OCI-LY3 (cell line): ENCODE results near the gene IFT25.

ENCODE experiments used
- CTCF ChIP-seq: fragments of 200-600, 300-600 bp; sonication (generic); IDR thresholded peaks from 2 replicates; pipeline ENCODE4 v1.5.1; 2014; ENCODE audit warnings: antibody characterized with exemption, low read length, low read depth
- EZH2phosphoT487 ChIP-seq: fragments of 200-600 bp; shearing (Covaris generic); IDR thresholded peaks from 2 replicates; pipeline ENCODE4 v1.6.1; 2018; ENCODE audit warnings: antibody characterized with exemption, mixed run types, low read depth

DNA sequence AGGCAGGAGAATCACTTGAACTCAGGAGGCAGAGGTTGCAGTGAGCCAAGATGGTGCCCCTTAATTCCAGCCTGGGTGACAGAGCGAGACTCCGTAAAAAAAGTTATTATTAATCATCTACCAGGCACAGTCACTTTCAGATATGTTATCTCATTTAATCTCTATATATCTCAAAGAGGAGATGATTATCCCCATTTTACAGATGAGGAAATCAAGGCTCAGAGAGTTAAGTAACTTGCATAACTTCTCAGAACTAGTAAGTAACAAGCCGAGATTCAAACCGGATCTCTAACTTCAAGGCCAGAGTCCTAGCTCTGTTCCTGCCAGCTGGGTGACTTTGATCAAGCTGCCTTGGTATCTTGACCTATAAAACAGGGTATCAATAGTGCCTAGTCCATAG is 34.1 kb downstream of the IFT25 start:
- no peak for TF ChIP-seq CTCF
- TF ChIP-seq EZH2phosphoT487: no peak
